ENCODE data around the gene CCR5. TPM values are rescaled to one million over a fixed set of nuclear protein-coding genes. Genes with fewer than 3 reads are reported as not detected.

The CCR5 gene
- total and polyA plus RNA-seq, 4 experiments from 2014 or later: 0.59 to 6.9 (median 6.2) TPM

DNA sequence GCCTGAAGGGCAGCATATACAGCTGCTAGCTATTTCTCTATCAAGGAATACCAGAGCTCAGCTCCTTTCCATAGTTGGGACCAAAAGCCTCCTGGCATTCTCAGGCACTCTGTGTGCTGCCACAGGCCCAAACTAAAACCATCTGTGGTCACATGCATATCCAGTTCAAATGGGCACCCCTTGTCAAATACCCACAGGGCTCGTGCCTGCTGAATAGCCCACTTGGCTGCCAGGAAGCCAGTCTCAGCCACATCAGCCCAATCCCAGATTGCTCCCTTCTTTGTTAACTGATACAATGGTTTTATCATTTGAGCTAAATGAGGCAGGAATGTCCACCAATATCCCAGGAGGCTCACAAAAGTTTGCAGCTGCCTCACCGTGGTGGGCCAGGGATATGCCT, 50.2 kb downstream of the CCR5 start:
- H3K9me3 ChIP-seq (ENCODE audit: control insufficient read depth in 1 of 2, low read length in 2 of 2): no peaks in the 10 kb centered on the region
- H3K4me3 Mint-ChIP-seq: no peak overlapping the region
- no peaks in the 10 kb centered on the region for H3K27me3 ChIP-seq (ENCODE audit: insufficient read depth, low read length)
- H3K9me3 Mint-ChIP-seq: no peaks in the 10 kb centered on the region
- H3K27ac ChIP-seq (ENCODE audit: low read depth, low read length): no peak overlapping the region
- H3K36me3 ChIP-seq (ENCODE audit: insufficient read depth, low read length): no peaks in the 10 kb centered on the region
- no peaks in the 10 kb centered on the region for H3K36me3 Mint-ChIP-seq
- no peak overlapping the region for H3K27ac Mint-ChIP-seq
- no peak overlapping the region for H3K4me3 ChIP-seq (ENCODE audit: low read length in 2 of 2)
- ChIA-PET POLR2A (ENCODE audit: partially characterized antibody) (no interaction called here), CTCF (ENCODE audit: partially characterized antibody) (no interaction called here)
- H3K4me1 Mint-ChIP-seq: peaks cover 0 to 2% (median 0%) of the 10 kb centered on the region in 4 donors
- H3K4me1 ChIP-seq (ENCODE audit: insufficient read depth, low read length): no peaks in the 10 kb centered on the region
- intact Hi-C loops (cut with micrococcal nuclease): no loop called here
- no peak for DNase-seq
- no peaks in the 10 kb centered on the region for H3K27me3 Mint-ChIP-seq

DNA sequence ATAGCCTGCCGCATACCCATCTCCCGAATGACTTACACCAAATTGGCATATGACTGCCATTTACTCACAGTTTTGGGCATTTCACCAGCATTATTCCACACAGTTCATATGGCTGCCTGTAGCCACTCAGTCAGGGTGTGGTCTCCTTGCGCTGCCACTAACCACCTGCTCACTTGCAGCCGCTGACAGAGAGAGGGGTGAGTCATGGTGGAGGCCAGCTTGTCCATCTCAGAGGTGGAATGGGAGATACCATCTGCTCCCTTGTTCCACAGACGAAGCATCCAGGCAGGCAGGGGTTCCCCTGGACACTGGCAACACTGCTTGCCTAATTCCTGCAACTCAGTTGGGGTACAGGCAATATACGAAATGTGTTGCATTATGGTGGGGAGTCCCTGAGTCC, 51.9 kb downstream of the CCR5 start:
- no peaks in the 10 kb centered on the region for H3K27me3 ChIP-seq (ENCODE audit: insufficient read depth, low read length)
- H3K4me3 Mint-ChIP-seq: no peak overlapping the region
- H3K27ac ChIP-seq (ENCODE audit: low read depth, low read length): no peak overlapping the region
- peaks cover 5 to 14% (median 6%) of the 10 kb centered on the region in 4 donors for H3K4me1 Mint-ChIP-seq
- no peaks in the 10 kb centered on the region for H3K36me3 Mint-ChIP-seq
- no peaks in the 10 kb centered on the region for H3K4me1 ChIP-seq (ENCODE audit: insufficient read depth, low read length)
- no peak overlapping the region for H3K4me3 ChIP-seq (ENCODE audit: low read length in 2 of 2)
- H3K9me3 Mint-ChIP-seq: no peaks in the 10 kb centered on the region
- intact Hi-C loops (cut with micrococcal nuclease): no loop called here
- DNase-seq: no peak
- CTCF ChIA-PET (ENCODE audit: partially characterized antibody): no interaction called here
- no peaks in the 10 kb centered on the region for H3K27me3 Mint-ChIP-seq
- POLR2A ChIA-PET (ENCODE audit: partially characterized antibody): no interaction called here
- no peak overlapping the region for H3K27ac Mint-ChIP-seq
- H3K36me3 ChIP-seq (ENCODE audit: insufficient read depth, low read length): no peaks in the 10 kb centered on the region
- H3K9me3 ChIP-seq (ENCODE audit: control insufficient read depth in 1 of 2, low read length in 2 of 2): no peaks in the 10 kb centered on the region

DNA sequence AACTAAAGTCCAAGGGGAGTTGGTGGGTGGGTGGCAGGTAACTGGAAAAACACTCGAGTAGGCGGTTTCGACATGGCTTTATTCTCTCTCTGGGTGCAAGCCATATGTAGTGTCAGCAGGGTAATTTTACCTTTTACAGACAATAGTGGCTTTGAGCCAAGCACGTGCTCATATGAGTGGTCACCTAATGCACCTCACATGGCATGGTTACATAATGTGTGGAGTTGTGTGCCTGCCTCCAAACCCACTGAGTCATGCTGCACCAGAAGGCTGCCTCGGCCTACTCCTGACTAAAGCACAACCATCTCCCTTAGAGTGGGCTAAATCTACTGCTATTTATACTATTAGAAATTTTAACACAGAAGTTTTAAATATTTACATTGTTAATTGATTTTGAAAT, 52.8 kb downstream of the CCR5 start:
- ChIA-PET POLR2A (ENCODE audit: partially characterized antibody) (no interaction called here), CTCF (ENCODE audit: partially characterized antibody) (interaction anchor here (0.8 to 1.8 kb wide), 2 partner anchors 27 to 119 kb away, joined by 3 to 6 read pairs; no protein-coding TSS in a partner anchor)
- H3K4me3 ChIP-seq (ENCODE audit: low read length in 2 of 2): no peak overlapping the region
- H3K36me3 ChIP-seq (ENCODE audit: insufficient read depth, low read length): no peaks in the 10 kb centered on the region
- Mint-ChIP-seq H3K27me3 (no peaks in the 10 kb centered on the region), H3K4me1 (peaks cover 5 to 14% (median 6%) of the 10 kb centered on the region in 4 donors), H3K27ac (no peak overlapping the region), H3K9me3 (no peaks in the 10 kb centered on the region), H3K36me3 (no peaks in the 10 kb centered on the region), H3K4me3 (no peak overlapping the region)
- intact Hi-C loops (cut with micrococcal nuclease): no loop called here
- no peak for DNase-seq
- H3K4me1 ChIP-seq (ENCODE audit: insufficient read depth, low read length): no peaks in the 10 kb centered on the region
- H3K27me3 ChIP-seq (ENCODE audit: insufficient read depth, low read length): no peaks in the 10 kb centered on the region
- no peaks in the 10 kb centered on the region for H3K9me3 ChIP-seq (ENCODE audit: control insufficient read depth in 1 of 2, low read length in 2 of 2)
- H3K27ac ChIP-seq (ENCODE audit: low read depth, low read length): no peak overlapping the region

Other genes starting within 250 kb of the CCR5 start
- 1 to 10 TPM; 1.3 to 2.0 TPM for gene CCR1, start 162.6 kb upstream of the CCR5 start, total RNA-seq
- gene CCR1, start 162.6 kb upstream of the CCR5 start, polyA plus RNA-seq: under 1 TPM; 0.07 to 0.10 TPM
- gene CCR3, start 128.5 kb upstream of the CCR5 start, total RNA-seq: under 1 TPM; 0.29 to 0.55 TPM
- gene CCR3, start 128.5 kb upstream of the CCR5 start, polyA plus RNA-seq: under 1 TPM in 1 of 2 donors, not detected in 1; 0.60 TPM
- 10 to 100 TPM; 16.3 to 18.4 TPM for gene CCR2, start 16.8 kb upstream of the CCR5 start, total RNA-seq
- 10 to 100 TPM; 39.7 to 64.7 TPM for gene CCR2, start 16.8 kb upstream of the CCR5 start, polyA plus RNA-seq
- gene CCRL2, start 36.3 kb downstream of the CCR5 start, total RNA-seq: 1 to 10 TPM in 1 of 2 experiments, under 1 TPM in 1; 0.58 to 1.8 TPM
- under 1 TPM; 0.39 to 0.98 TPM for gene CCRL2, start 36.3 kb downstream of the CCR5 start, polyA plus RNA-seq
- not detected for gene LTF, start 94.0 kb downstream of the CCR5 start, total RNA-seq
- not detected for gene LTF, start 94.0 kb downstream of the CCR5 start, polyA plus RNA-seq
- gene RTP3, start 127.0 kb downstream of the CCR5 start, total RNA-seq: not detected
- gene RTP3, start 127.0 kb downstream of the CCR5 start, polyA plus RNA-seq: not detected
- 1 to 10 TPM in 1 of 2 experiments, under 1 TPM in 1; 0.50 to 1.0 TPM for gene LRRC2, start 195.4 kb downstream of the CCR5 start, total RNA-seq
- under 1 TPM in 1 of 2 donors, not detected in 1; 0.09 TPM for gene LRRC2, start 195.4 kb downstream of the CCR5 start, polyA plus RNA-seq
- not detected for gene FAM240A, start 241.6 kb downstream of the CCR5 start, total RNA-seq
- gene FAM240A, start 241.6 kb downstream of the CCR5 start, polyA plus RNA-seq: not detected